Measurements from ENCODE around the gene SUMO3. TPM values are rescaled to one million over a fixed set of nuclear protein-coding genes. Genes with fewer than 3 reads are reported as not detected.

The SUMO3 gene
- total RNA-seq, 2 donors from 2014 or later, result 59.7 to 74.1 TPM

GRCh38 chr21:44766818-44767354 is 51.0 kb downstream of the SUMO3 start:
- TF ChIP-seq, protein P1, sequence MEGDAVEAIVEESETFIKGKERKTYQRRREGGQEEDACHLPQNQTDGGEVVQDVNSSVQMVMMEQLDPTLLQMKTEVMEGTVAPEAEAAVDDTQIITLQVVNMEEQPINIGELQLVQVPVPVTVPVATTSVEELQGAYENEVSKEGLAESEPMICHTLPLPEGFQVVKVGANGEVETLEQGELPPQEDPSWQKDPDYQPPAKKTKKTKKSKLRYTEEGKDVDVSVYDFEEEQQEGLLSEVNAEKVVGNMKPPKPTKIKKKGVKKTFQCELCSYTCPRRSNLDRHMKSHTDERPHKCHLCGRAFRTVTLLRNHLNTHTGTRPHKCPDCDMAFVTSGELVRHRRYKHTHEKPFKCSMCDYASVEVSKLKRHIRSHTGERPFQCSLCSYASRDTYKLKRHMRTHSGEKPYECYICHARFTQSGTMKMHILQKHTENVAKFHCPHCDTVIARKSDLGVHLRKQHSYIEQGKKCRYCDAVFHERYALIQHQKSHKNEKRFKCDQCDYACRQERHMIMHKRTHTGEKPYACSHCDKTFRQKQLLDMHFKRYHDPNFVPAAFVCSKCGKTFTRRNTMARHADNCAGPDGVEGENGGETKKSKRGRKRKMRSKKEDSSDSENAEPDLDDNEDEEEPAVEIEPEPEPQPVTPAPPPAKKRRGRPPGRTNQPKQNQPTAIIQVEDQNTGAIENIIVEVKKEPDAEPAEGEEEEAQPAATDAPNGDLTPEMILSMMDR (IDR thresholded peaks at IDR 0.05), result no peak
- H3K4me3 ChIP-seq, result no peak overlapping the region
- no peaks in the 10 kb centered on the region for H3K27me3 ChIP-seq
- H3K9me3 ChIP-seq, result no peaks in the 10 kb centered on the region
- peaks cover 24% of the 10 kb centered on the region for H3K36me3 ChIP-seq
- H3K27ac ChIP-seq, result no peak overlapping the region
- DNase-seq (ENCODE audit: low spot score), result no peak
- no peaks in the 10 kb centered on the region for H3K4me1 ChIP-seq

DNA sequence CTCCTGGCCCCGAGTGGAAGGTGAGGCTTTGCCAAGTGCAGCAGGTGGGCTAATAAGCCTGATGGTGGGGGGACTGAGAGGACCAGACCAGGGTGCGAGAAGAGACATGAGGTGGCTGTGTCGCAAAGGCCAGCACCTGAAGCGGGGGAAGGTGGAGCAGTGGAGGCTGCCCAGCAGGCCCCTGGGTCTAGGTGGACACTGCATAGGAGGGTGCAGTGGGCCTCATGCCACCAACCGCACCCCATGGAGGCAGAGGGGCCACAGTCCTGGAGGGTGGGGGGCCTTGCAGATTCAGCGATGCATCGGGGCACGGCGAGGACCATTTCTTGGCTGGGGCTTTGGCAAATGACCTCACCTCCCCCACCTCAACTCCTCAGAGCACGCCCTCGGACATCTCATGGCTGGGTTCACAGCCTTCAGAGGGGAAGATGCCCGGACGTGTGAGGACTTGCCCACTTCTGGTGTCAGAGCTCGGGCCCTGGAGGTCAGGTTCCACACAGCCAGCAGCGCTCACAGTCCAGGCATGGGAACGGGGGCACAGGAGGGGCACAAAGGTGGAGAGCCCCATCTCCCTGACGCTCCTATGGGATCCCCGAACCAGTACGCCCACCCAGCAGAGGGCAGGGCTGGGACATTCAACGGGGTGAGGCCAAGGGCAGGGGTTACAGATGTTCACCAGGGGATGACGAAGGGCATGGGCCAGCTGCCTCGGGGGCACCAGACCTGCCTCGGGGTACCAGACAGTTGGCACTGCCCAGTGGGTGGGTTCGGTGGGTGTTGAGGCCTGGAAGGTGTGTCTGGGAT is 51.6 kb downstream of the SUMO3 start:
- TF ChIP-seq, protein P1 (IDR thresholded peaks at IDR 0.05), result no peak
- DNase-seq (ENCODE audit: low spot score), result no peak
- H3K4me1 ChIP-seq, result no peaks in the 10 kb centered on the region
- H3K9me3 ChIP-seq, result no peaks in the 10 kb centered on the region
- peaks cover 18% of the 10 kb centered on the region for H3K36me3 ChIP-seq
- H3K4me3 ChIP-seq, result no peak overlapping the region
- H3K27me3 ChIP-seq, result no peaks in the 10 kb centered on the region
- no peak overlapping the region for H3K27ac ChIP-seq

DNA sequence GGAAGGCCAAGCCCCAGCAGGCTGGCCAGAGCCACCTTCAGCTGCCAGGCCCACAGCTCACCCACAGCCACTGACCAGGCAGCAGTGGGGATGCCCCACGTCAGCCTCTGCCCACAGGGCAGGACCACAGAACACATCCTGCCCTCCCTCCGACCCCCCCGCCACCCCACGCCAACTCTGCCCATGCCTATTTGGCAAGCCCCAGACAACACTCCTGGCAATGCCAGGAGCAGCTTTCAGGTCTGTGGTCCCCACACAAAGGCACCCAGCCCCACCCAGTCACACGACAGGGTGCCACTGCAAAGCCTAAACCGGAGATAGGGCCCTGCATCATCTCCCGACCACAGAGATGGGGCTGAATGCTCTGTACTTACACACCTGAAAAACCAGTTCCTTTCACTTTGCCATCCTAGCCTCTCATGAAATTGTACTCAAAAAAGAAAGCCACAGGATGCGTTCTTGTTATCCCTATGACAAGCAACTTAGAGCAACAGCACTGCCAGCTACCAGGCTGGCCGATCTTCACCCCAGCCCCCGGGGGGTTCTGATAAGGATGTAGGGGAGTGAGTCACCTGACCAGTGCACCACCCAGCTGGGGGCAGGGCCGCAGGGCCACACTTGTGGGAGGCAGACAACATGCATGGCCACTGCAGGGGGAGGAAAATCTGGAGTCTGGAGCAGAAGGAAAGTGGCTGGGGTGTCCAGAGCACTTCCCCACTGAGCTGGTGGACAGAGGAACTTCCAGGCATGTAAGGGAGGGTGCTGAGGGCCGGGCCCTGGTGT is 52.4 kb downstream of the SUMO3 start:
- Histone ChIP-seq H3K4me3 (no peak overlapping the region), H3K27me3 (no peaks in the 10 kb centered on the region), H3K4me1 (no peaks in the 10 kb centered on the region), H3K27ac (no peak overlapping the region), H3K9me3 (no peaks in the 10 kb centered on the region), H3K36me3 (peaks cover 10% of the 10 kb centered on the region)
- no peak for DNase-seq (ENCODE audit: low spot score)
- TF ChIP-seq, protein P1 (IDR thresholded peaks at IDR 0.05), result no peak

DNA sequence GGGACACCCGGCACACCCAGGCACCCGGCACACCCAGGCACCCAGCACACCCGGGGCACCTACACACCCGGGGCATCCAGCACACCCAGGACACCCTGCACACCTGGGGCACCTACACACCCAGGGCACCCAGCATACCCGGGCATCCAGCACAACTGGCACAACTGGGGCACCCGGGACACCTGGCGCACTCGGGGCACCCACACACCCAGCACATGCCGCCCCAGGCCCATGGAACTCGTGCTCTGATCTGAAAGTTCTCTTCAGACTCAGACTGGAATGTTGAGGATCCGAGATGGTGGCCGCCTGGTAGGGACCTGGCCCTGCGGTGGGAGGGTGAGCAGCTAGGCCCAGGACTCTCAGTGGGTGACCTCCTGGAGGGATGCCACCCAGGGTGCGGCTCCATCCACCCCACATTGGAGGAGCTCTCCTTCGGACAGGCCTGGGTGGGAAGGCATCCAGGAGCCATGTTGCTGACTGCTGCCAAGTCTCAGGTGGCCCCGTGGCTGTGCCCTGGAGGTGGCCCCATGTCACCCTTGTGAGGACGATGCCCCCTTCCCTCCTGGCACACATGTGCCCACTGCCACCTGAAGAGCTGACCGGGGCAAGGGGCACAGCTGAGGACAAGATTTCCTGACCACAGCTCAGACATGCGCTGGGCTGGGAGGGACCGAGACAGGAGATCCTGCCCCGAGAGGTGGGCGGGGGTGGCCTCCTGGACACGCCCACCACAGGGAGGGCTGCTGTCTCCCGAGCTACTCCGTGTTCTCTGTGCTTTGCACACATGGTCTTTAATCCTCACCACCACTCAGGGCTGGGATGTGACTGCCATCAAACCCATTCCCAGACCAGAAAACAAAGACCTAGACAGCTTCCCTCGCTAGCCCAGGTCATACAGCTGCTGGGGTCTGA is 53.3 kb downstream of the SUMO3 start:
- no peak overlapping the region for H3K27ac ChIP-seq
- DNase-seq (ENCODE audit: low spot score), result no peak
- peaks cover 2% of the 10 kb centered on the region for H3K36me3 ChIP-seq
- no peak overlapping the region for H3K4me3 ChIP-seq
- no peaks in the 10 kb centered on the region for H3K27me3 ChIP-seq
- TF ChIP-seq, protein P1 (IDR thresholded peaks at IDR 0.05), result no peak
- H3K9me3 ChIP-seq, result no peaks in the 10 kb centered on the region
- no peaks in the 10 kb centered on the region for H3K4me1 ChIP-seq
